Measurements from ENCODE around the gene PTPRH. TPM values are rescaled to one million over a fixed set of nuclear protein-coding genes. Genes with fewer than 3 reads are reported as not detected.
A peak's percentile ranks its signal among the peaks of the same experiment; 100 is the strongest.

Gene PTPRH
- total RNA-seq (2014; rRNA removed; shearing (Covaris generic); ENCODE audit: low replicate concordance), result 3.9 and 11.8 TPM in 2 replicates

- DNase-seq, result no peak
- Histone ChIP-seq H3K9me3 (no peaks in the 10 kb centered on the region), H3K27me3 (no peaks in the 10 kb centered on the region), H3K4me3 (no peak within 1 kb of the TSS), H3K36me3 (no peaks in the 10 kb centered on the region)
Observed at GRCh38 chr19:55208880-55209692, at the start of gene PTPRH. Gene PTPRH (minus strand): TSS chr19:55209501. CDS start chr19:55209433, 68 bp downstream.

GRCh38 chr19:55258476-55258827, 49.2 kb upstream of the PTPRH start:
- H3K9me3 ChIP-seq, result no peaks in the 10 kb centered on the region
- DNase-seq, result peak; percentile 21
- peak overlapping the region; percentile 91 for H3K4me3 ChIP-seq
- no peaks in the 10 kb centered on the region for H3K27me3 ChIP-seq
- H3K36me3 ChIP-seq, result peaks cover 28% of the 10 kb centered on the region

DNA sequence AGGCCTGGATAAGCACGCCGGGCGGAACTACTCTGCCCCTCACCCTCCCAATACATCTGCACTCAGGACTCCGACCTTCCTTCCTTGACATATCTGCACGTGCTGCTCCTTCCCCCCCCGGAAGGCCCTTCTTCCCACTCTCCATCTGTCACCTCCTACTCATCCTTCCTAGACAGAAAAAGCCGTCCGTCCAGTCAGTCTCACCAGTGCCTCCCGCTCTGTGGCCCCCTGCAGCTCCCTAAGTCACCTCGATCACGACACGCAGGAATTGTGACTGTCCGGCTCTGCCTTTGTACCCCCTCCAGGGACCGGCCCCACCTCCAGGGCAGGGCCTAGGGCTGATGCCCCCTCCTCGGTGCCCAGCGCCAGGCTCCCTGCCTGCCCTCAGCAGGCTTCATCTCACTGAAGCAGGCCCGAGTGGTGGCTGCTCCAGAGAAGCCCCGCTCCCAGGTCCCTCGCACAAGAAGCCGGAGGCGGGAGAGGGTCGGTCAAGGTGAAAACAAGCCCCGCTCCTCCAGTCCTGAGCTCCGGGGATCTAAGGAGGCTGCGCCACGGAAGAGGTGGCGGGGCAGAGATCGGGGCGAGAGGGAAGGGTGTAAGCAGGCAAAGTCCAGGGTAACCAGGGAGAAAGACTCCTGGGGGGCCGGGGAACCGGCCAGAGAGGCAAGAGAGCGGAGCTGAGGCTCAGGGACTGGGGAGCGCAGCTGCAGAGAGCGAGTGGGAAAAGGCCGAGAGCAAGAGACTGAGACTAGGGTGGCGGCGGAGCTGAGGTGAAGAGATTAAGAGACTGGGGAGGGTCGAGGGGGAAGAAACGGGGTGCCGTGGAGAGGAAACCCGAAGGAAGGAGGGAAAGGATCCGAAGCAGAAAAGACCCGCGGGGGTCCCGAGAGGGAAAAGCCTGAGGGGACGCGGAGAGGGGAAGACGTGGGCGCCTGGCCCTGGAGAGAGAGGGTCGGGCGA, 48.4 kb upstream of the PTPRH start:
- no peaks in the 10 kb centered on the region for H3K9me3 ChIP-seq
- no peaks in the 10 kb centered on the region for H3K27me3 ChIP-seq
- DNase-seq, result peak; percentile 24
- H3K4me3 ChIP-seq, result peak overlapping the region; percentile 91
- H3K36me3 ChIP-seq, result peaks cover 28% of the 10 kb centered on the region

DNA sequence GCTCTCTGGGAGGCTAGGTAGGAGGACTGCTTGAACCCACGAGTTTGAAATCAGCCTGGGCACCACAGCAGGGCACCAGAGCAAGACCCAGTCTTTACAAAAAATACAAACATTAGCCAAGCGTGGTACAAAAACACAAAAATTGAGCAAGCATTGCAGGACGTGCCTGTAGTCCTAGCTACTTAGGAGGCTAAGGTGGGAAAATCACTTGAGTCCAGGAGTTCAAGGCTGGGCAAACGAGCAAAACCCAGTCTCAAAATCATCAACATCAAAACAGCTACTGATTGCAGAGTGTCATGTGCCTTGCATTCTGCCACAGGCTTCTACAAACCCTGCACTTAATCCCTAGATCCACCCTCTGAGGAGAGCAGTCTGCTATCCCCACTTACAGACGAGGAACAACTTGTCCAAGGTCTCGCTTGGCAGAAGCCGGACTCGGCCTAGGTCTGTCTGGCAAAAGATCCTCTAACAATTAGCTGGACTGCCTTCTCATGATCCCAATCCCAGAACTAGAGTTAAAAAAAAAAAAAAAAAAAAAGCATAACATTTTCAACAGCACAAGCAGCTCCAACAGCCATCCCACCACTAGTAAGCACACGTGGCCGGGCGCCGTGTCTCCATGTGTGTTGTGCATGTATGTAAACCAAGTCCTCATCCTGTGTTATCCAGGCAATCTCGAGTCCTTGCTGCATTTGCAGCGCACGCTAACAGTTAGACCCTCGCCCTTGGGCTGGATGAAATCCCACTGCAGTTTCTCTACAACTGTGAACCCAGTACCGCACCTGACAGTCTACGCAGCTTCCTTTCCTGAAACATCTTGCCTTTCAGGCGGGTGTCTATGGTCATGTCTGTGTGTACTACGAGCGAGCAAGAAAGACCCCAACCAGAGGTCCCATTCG, 47.5 kb upstream of the PTPRH start:
- H3K27me3 ChIP-seq, result no peaks in the 10 kb centered on the region
- peaks cover 23% of the 10 kb centered on the region for H3K36me3 ChIP-seq
- no peaks in the 10 kb centered on the region for H3K9me3 ChIP-seq
- H3K4me3 ChIP-seq, result peak overlapping the region; percentile 91
- no peak for DNase-seq

DNA sequence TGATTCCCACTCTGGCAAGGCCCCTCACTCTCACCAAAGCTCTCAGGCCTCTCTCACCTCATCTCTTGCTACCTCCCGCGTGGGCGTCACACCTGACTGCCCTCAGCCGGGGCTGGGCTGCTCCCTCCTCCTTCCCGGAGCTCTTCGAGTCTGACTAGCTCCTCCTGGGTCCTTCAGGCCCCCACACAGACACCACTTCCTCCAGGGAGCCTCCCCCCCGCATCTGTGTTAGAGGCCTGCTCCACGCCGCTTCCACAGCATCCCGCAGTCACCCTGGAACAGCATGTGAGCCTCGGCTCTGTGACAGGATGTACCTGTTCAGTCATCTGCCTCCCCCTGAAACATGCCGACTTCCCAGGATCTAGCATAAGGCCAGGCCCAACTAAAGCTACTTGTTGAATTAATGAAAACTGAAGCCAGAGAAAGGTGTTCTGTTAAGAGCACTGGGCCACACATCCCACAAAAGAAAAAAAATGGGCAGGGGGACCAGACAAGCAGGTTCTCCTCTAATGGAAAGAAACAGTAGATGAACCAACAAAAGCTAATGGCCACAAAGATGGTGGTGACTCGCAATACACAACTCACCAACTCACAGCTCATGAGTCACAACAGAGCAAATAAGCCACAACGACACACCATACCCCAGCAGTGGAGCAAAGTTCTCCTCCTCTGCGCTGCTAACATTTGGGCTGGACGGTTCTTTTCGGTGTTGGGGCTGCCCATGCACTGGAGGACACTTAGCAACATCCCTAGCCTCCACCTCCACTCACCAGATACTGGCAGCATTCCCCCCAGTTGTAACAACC, 46.5 kb upstream of the PTPRH start:
- no peaks in the 10 kb centered on the region for H3K27me3 ChIP-seq
- H3K36me3 ChIP-seq, result peaks cover 30% of the 10 kb centered on the region
- peak overlapping the region; percentile 4; the same call in 1 of the 2 replicates for H3K4me3 ChIP-seq
- DNase-seq, result no peak
- H3K9me3 ChIP-seq, result no peaks in the 10 kb centered on the region

DNA sequence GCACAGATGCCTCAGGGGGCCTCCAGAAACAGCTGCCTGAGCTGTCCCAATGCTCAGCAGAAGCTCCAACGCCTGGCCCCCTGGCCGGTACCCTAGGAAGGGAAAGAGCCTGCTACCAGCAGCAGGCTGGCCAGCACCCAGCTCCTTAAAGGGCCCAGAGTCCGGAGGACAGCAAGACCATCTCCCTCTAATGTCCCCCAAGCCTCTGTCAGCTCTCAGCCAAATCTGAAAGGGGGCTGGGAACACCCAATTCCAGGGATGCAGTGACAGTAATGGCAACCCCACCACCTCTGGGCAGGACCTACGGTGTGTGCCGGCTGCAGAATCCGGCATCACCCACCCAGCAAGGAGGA, 45.3 kb upstream of the PTPRH start:
- DNase-seq, result no peak
- no peak overlapping the region for H3K4me3 ChIP-seq
- H3K9me3 ChIP-seq, result no peaks in the 10 kb centered on the region
- no peaks in the 10 kb centered on the region for H3K27me3 ChIP-seq
- peaks cover 30% of the 10 kb centered on the region for H3K36me3 ChIP-seq

DNA sequence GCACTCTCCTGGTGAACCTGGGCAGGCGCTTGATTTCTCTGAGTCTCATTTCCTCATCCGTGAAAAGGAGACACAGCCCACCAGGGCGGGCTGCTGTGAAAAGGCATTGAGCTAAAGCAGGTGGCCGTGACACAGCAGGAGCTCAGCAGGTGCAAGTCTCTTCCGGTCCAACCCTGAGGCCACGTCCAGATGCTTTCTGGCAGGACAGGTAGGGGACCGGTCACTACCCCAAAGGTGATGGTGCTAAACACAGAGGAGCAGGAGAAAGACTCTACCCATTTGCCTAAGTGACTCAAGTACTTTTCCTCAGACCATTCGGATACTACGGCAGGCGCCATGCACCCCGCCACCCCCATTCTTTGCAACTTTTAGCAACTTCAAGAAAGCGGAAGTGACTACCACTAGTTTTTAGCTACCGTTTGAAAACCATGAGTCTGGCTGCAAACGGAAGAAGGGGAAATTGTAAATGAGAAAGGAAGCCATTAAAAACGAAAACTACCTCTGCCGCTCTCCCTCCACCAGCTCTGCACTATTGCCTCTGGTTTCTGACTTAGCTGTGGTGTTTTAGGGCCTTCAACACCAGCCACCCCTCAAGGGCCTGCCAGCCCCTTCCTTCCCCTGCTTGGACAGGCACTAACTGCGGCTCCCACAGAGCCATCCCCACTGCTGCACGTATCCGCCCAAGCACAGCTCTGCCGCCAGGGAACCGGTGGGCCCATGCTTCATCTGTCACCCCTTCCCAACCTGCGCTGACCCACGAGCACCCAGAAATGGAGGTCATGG, 44.7 kb upstream of the PTPRH start:
- H3K9me3 ChIP-seq, result no peaks in the 10 kb centered on the region
- H3K36me3 ChIP-seq, result peaks cover 30% of the 10 kb centered on the region
- H3K4me3 ChIP-seq, result no peak overlapping the region
- H3K27me3 ChIP-seq, result no peaks in the 10 kb centered on the region
- no peak for DNase-seq

DNA sequence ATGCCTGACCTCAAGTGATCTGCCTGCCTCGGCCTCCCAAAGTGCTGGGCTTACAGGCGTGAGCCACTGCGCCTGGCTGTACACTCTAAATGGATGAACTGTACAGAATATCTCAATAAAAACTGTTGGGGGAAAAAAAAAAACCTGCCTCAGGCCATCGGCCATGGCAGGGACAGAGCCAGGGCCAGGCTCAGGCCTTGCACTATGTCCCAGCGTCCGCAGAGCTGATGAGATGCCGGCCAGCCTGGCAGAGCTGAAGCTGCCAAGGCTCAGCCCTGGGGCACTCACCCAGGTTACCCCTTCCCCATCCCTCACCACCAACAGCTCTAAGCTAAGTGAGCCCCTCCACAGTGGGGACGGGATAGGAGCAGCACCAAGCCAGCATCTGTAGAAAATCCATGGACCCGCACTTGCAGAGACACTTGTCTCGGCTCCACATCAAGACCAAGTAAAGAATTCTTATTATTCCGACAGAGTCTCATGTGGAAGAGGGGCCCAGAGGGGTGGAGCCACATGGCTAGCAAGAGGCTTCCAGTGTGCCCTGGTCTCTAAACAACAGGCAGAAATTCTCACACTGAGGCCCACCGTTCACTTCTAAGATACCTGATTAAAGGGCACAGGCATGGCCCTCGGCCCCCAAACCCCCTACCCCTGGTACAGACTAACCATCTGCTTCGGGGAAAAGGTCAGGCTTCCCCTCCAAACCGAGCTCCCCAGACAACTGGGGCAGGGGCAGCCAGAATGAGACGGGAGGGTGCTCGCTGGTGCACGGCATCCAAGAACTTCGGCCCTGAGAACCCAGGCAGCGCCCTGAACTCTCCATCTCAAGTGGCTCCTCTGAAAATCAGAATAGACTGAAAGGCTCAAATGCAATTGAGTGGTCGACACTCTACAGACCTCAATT, 43.7 kb upstream of the PTPRH start:
- H3K36me3 ChIP-seq, result peaks cover 30% of the 10 kb centered on the region
- DNase-seq, result no peak
- no peaks in the 10 kb centered on the region for H3K9me3 ChIP-seq

GRCh38 chr19:55251341-55252081, 42.2 kb upstream of the PTPRH start:
- Histone ChIP-seq H3K36me3 (peaks cover 23% of the 10 kb centered on the region), H3K9me3 (no peaks in the 10 kb centered on the region), H3K4me3 (no peak overlapping the region), H3K27me3 (no peaks in the 10 kb centered on the region)
- no peak for DNase-seq

More for the DNA sequence above, 43.7 kb upstream of the PTPRH start:
- Histone ChIP-seq H3K4me3 (no peak overlapping the region), H3K27me3 (no peaks in the 10 kb centered on the region)

DNA sequence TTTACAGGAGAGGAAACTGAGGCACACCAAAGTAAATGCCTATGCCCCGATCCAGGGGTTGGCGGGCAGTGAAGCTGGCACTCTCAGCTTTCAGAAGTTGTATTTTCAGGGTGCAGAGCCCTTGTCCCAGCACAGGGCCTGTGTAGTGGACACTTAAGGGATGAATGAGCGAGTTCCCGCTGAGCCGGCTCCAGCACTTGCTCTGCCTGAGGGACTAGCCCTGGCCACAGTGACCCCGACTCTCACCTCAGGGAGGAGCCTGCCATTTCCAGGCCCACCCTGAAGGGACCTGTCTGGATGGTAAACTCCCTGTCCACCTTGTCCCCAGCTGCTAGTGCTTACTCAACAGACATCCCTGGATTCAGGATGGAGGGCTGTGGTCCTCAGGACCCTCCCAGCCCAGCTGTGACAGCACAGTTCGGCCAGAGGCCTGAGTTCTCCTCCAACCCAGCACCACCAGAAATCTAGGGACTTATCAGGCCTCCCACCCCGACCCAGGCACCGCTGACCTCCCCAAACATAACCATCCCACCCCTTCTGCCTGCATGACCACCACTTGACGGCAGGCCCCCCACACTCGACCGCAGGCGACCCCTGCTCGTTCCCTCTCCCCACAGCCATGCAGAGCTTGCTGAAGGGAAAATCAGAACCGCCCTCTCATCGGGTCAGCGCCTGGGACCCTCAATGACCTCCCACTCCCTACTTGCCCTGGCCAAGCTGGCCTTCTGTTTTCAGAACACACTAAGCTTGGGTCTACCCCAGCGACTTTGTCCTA, 41.1 kb upstream of the PTPRH start:
- H3K36me3 ChIP-seq, result peaks cover 22% of the 10 kb centered on the region
- no peak overlapping the region for H3K4me3 ChIP-seq
- H3K9me3 ChIP-seq, result no peaks in the 10 kb centered on the region
- no peak for DNase-seq
- no peaks in the 10 kb centered on the region for H3K27me3 ChIP-seq

GRCh38 chr19:55249841-55250240, 40.5 kb upstream of the PTPRH start:
- DNase-seq, result no peak
- Histone ChIP-seq H3K27me3 (no peaks in the 10 kb centered on the region), H3K9me3 (no peaks in the 10 kb centered on the region), H3K4me3 (no peak overlapping the region), H3K36me3 (peaks cover 24% of the 10 kb centered on the region)

- Histone ChIP-seq H3K36me3 (peaks cover 29% of the 10 kb centered on the region), H3K9me3 (no peaks in the 10 kb centered on the region), H3K27me3 (no peaks in the 10 kb centered on the region), H3K4me3 (no peak overlapping the region)
- DNase-seq, result no peak
Observed at GRCh38 chr19:55248704-55249103, 39.4 kb upstream of the PTPRH start.

GRCh38 chr19:55248166-55248675, 38.9 kb upstream of the PTPRH start:
- Histone ChIP-seq H3K36me3 (peaks cover 32% of the 10 kb centered on the region), H3K27me3 (no peaks in the 10 kb centered on the region), H3K9me3 (no peaks in the 10 kb centered on the region), H3K4me3 (no peak overlapping the region)
- DNase-seq, result no peak
